Endothelial cell of umbilical vein (primary cell): ENCODE results near the gene FKRP. TPM values are rescaled to one million over a fixed set of nuclear protein-coding genes. Genes with fewer than 3 reads are reported as not detected.

ENCODE experiments used
- BruUV-seq: library from RNA; stranded (reverse); fragments of 400-500 nt; replicated peaks from 2 replicates; lab custom pipeline; 2021; lab: Mats Ljungman, UMichigan
- CTCF ChIA-PET: fragments of 300-600, 350-600 bp; sonication (Branson Sonifier 250); formaldehyde crosslinking; loops from one replicate; lab custom pipeline; 2021; ENCODE audit warnings: antibody characterized with exemption, inconsistent platforms; lab: Charles Lee
- POLR2A ChIA-PET: fragments of 300-600, 350-600 bp; sonication (Branson Sonifier 250); formaldehyde crosslinking; loops from one replicate; lab custom pipeline; 2021; ENCODE audit warnings: antibody characterized with exemption, inconsistent platforms; lab: Charles Lee
- DNase-seq: peaks from one replicate; pipeline ENCODE4 v3.0.0-alpha.2; 2011; ENCODE audit warnings: low read depth, low spot score
- FAIRE-seq: peaks from 2 replicates; lab custom pipeline; 2011; peaks lifted over from hg19 to GRCh38; lab: Jason Lieb, UNC
- H2AFZ ChIP-seq: 2 replicates; pipeline ENCODE4 v1.6.0; 2012; ENCODE audit warnings: low read depth, low read length, control low read depth, inconsistent platforms
- H3K27ac ChIP-seq: 2 replicates; pipeline ENCODE4 v1.5.1; 2011; ENCODE audit warnings: low read depth, mild to moderate bottlenecking, control low read depth, low read length, moderate library complexity; ENCODE audit not compliant: insufficient read depth
- H3K27me3 ChIP-seq, 2 experiments: 2 replicates each; pipeline versions ENCODE4 v1.6.0 to v1.6.1; 2011; ENCODE audit warnings: low read length in 2 of 2, mixed read lengths in 1 of 2; ENCODE audit not compliant: control insufficient read depth in 2 of 2, insufficient read depth in 2 of 2
- H3K36me3 ChIP-seq, 2 experiments: 2 replicates in 1 of 2; 3 replicates in 1 of 2; pipeline ENCODE4 v1.5.1; 2011; ENCODE audit warnings: low read length in 2 of 2, mild to moderate bottlenecking in 1 of 2, moderate library complexity in 1 of 2; ENCODE audit not compliant: control insufficient read depth in 2 of 2, insufficient read depth in 2 of 2; ENCODE audit errors: extremely low read depth in 1 of 2
- H3K4me1 ChIP-seq: 3 replicates; pipeline ENCODE4 v1.5.1; 2011; ENCODE audit warnings: mild to moderate bottlenecking, low read length; ENCODE audit not compliant: control insufficient read depth, insufficient read depth; ENCODE audit errors: extremely low read depth
- H3K4me2 ChIP-seq: 2 replicates; pipeline ENCODE4 v1.6.1; 2011; ENCODE audit warnings: low read length, control low read depth, mixed read lengths; ENCODE audit not compliant: insufficient read depth
- H3K4me3 ChIP-seq, 3 experiments: fragments of 200-600 bp in 1 of 3; sonication (generic), shearing (Covaris generic) in 1 of 3; replicated peaks in 1 of 3; 2 replicates each; pipeline ENCODE4 v1.5.1; 2011 to 2016; ENCODE audit warnings: control low read depth in 3 of 3, low read length in 3 of 3, mild to moderate bottlenecking in 2 of 3, inconsistent platforms in 1 of 3, low read depth in 1 of 3, moderate library complexity in 1 of 3; ENCODE audit not compliant: insufficient read depth in 1 of 3
- H3K79me2 ChIP-seq: 2 replicates; pipeline ENCODE4 v1.6.0; 2012; ENCODE audit warnings: low read length, inconsistent platforms; ENCODE audit not compliant: control insufficient read depth, insufficient read depth
- H3K9ac ChIP-seq: replicated peaks from 2 replicates; pipeline ENCODE3; 2011; ENCODE audit warnings: low read length, control low read depth; ENCODE audit not compliant: insufficient read depth; ENCODE audit errors: extremely low read depth
- H3K9me1 ChIP-seq: replicated peaks from 3 replicates; pipeline ENCODE4 v1.6.0; 2011; ENCODE audit warnings: mild to moderate bottlenecking, low read length; ENCODE audit not compliant: control insufficient read depth, insufficient read depth; ENCODE audit errors: extremely low read depth
- H3K9me3 ChIP-seq: replicated peaks from 2 replicates; pipeline ENCODE4 v1.5.1; 2012; ENCODE audit warnings: low read length, inconsistent platforms; ENCODE audit not compliant: control insufficient read depth, insufficient read depth
- H4K20me1 ChIP-seq: replicated peaks from 2 replicates; pipeline ENCODE3; 2011; ENCODE audit warnings: mild to moderate bottlenecking, low read length; ENCODE audit not compliant: control insufficient read depth, insufficient read depth; ENCODE audit errors: extremely low read depth
- EZH2 ChIP-seq: IDR thresholded peaks from 2 replicates; pipeline ENCODE4 v1.6.1; 2012; ENCODE audit warnings: borderline replicate concordance, low read depth, mild to moderate bottlenecking, moderate library complexity, low read length, inconsistent platforms; ENCODE audit not compliant: severe bottlenecking
- FOS ChIP-seq: IDR thresholded peaks from 2 replicates; pipeline ENCODE4 v1.6.1; 2011; ENCODE audit warnings: mild to moderate bottlenecking, low read length, moderate library complexity, borderline replicate concordance; ENCODE audit not compliant: insufficient read depth
- JUN ChIP-seq: IDR thresholded peaks from 2 replicates; pipeline ENCODE4 v1.6.1; 2011; ENCODE audit warnings: borderline replicate concordance, low read depth; ENCODE audit not compliant: insufficient read length, insufficient read depth
- MAX ChIP-seq: IDR thresholded peaks from 2 replicates; pipeline ENCODE4 v1.6.1; 2011; ENCODE audit not compliant: insufficient read depth, insufficient read length
- POLR2A ChIP-seq: IDR thresholded peaks from 2 replicates; pipeline ENCODE4 v1.6.1; 2012; ENCODE audit warnings: low read depth, mild to moderate bottlenecking, control low read depth, low read length
- POLR2AphosphoS5 ChIP-seq: IDR thresholded peaks from 2 replicates; pipeline ENCODE4 v1.6.1; 2012; ENCODE audit warnings: low read depth, mild to moderate bottlenecking, control low read depth, low read length, moderate library complexity; ENCODE audit not compliant: insufficient read depth
- dilution Hi-C: fragments of 300-500 bp; cut with MboI; formaldehyde crosslinking; loops from one replicate; pipeline ENCODE4 v1.15.0; 2019; ENCODE audit warnings: low sequenced_read_pairs; ENCODE audit not compliant: extremely low pct_ligation_motif_present
- intact Hi-C: fragments of 100-400 bp; cut with micrococcal nuclease; formaldehyde crosslinking; loops from one replicate; pipeline ENCODE4 v1.10.0; 2022
- polyA plus RNA-seq, 4 experiments: library from polyadenylated mRNA; depleted of rRNA in 3 of 4; stranded (reverse) in 3 of 4; unstranded in 1 of 4; fragments of >200 nt; gene quantifications; 2 replicates each; pipeline versions ENCODE4 v1.2.1 to v1.2.3, GENCODE V29; 2011 to 2012; ENCODE audit warnings: missing spikeins in 1 of 4
- total RNA-seq: library from RNA; stranded (reverse); gene quantifications from 2 replicates; pipeline ENCODE4 v1.2.3, GENCODE V29; 2021

Gene FKRP
- total and polyA plus RNA-seq, 2 donors (not counting 3 experiments of a cell fraction or from before 2014, with no cell fraction given) = 31.5 to 32.8 TPM

- H3K36me3 ChIP-seq = peaks cover 0 to 14% of the 10 kb centered on the region in 2 experiments
- H3K27ac ChIP-seq = peak overlapping the region; percentile 95
- no peaks in the 10 kb centered on the region for H4K20me1 ChIP-seq
- ChIA-PET CTCF (interaction anchor here (1.1 to 5.4 kb wide), 7 partner anchors 9 to 99 kb away, joined by 3 to 74 read pairs (median 6); no protein-coding TSS in a partner anchor), POLR2A (interaction anchor here (0.6 to 1.9 kb wide), 3 partner anchors 8 to 40 kb away, joined by 3 to 11 read pairs (median 11); no protein-coding TSS in a partner anchor)
- no peaks in the 10 kb centered on the region for H3K27me3 ChIP-seq
- BruUV-seq = no TSS peak
- peaks cover 33% of the 10 kb centered on the region for H3K4me1 ChIP-seq
- DNase-seq = peak; percentile 85
- peak overlapping the region; percentile 42 for H2AFZ ChIP-seq
- no peaks in the 10 kb centered on the region for H3K9me1 ChIP-seq
- intact Hi-C loops = loop anchor here (1.0 to 2.0 kb wide), 2 partner anchors 14 to 53 kb away; partner anchors contain the start of gene DACT3
- no peaks in the 10 kb centered on the region for H3K9me3 ChIP-seq
- H3K4me2 ChIP-seq = peak overlapping the region; percentile 61
- H3K4me3 ChIP-seq = peak overlapping the region; percentile 76 to 85 (median 82)
- H3K79me2 ChIP-seq = peaks cover 34% of the 10 kb centered on the region
- dilution Hi-C loops = no loop called here
- TF ChIP-seq EZH2 (no peak), JUN (no peak), POLR2AphosphoS5 (peak; percentile 67)
- peak; percentile 96 for FAIRE-seq
- peak overlapping the region; percentile 71 for H3K9ac ChIP-seq
Measured at GRCh38 chr19:46713781-46714443, 31.9 kb upstream of the FKRP start.

GRCh38 chr19:46714444-46715106, 31.3 kb upstream of the FKRP start:
- DNase-seq (peak; percentile 44), FAIRE-seq (no peak)
- Histone ChIP-seq H3K36me3 (peaks cover 0 to 9% of the 10 kb centered on the region in 2 experiments), H3K9me1 (no peaks in the 10 kb centered on the region), H3K4me1 (peaks cover 34% of the 10 kb centered on the region), H4K20me1 (no peaks in the 10 kb centered on the region), H3K27ac (peak overlapping the region; percentile 95), H3K9ac (peak overlapping the region; percentile 71), H3K79me2 (peaks cover 34% of the 10 kb centered on the region), H2AFZ (no peak overlapping the region), H3K4me2 (peak overlapping the region; percentile 61), H3K9me3 (no peaks in the 10 kb centered on the region), H3K4me3 (peak overlapping the region; percentile 76 to 96 (median 85)), H3K27me3 (no peaks in the 10 kb centered on the region)
- CTCF ChIA-PET = interaction anchor here (1.1 to 5.4 kb wide), 6 partner anchors 8 to 100 kb away, joined by 3 to 74 read pairs (median 7); no protein-coding TSS in a partner anchor
- POLR2A ChIA-PET = interaction anchor here (0.6 to 1.9 kb wide), 4 partner anchors 9 to 542 kb away, joined by 3 to 11 read pairs (median 7); no protein-coding TSS in a partner anchor
- dilution Hi-C loops = no loop called here
- TF ChIP-seq MAX = no peak
- TF ChIP-seq FOS = no peak
- TF ChIP-seq POLR2A = no peak
- intact Hi-C loops = loop anchor here (1.0 to 2.0 kb wide), 2 partner anchors 14 to 54 kb away; partner anchors contain the start of gene DACT3
- BruUV-seq = TSS peak; percentile 23
